ENCODE data around the gene HEXA. TPM values are rescaled to one million over a fixed set of nuclear protein-coding genes. Genes with fewer than 3 reads are reported as not detected.

The HEXA gene
- total RNA-seq, 6 experiments from 2014 or later = 55.9 to 107 (median 65.3) TPM

- WGBS (ENCODE audit: insufficient coverage, low coverage, low lambda C conversion rate, missing lambda C conversion rate) = 38% methylated on average over 1 of the region's 1 CpG
- H3K4me1 ChIP-seq = no peaks in the 10 kb centered on the region
- H3K27ac ChIP-seq = no peak overlapping the region
- peaks cover 0 to 3% (median 0%) of the 10 kb centered on the region in 4 donors for H3K36me3 ChIP-seq
- intact Hi-C loops (cut with DNase I) = no loop called here
- H3K4me3 ChIP-seq = no peak overlapping the region
- TF ChIP-seq CTCF (IDR thresholded peaks at IDR 0.05) (no peak), POLR2A (IDR thresholded peaks at IDR 0.05) (no peak)
- no peaks in the 10 kb centered on the region for H3K27me3 ChIP-seq
- no peaks in the 10 kb centered on the region for H3K9me3 ChIP-seq
- DNase-seq (no peak), ATAC-seq (no peak)
Observed at GRCh38 chr15:72361176-72361575, 14.6 kb downstream of the HEXA start.

GRCh38 chr15:72358650-72359171 is 17.1 kb downstream of the HEXA start:
- Histone ChIP-seq H3K9me3 (no peaks in the 10 kb centered on the region), H3K36me3 (peaks cover 0 to 27% (median 6%) of the 10 kb centered on the region in 4 donors), H3K4me3 (no peak overlapping the region), H3K4me1 (no peaks in the 10 kb centered on the region), H3K27ac (no peak overlapping the region), H3K27me3 (no peaks in the 10 kb centered on the region)
- intact Hi-C loops (cut with DNase I) = no loop called here
- ATAC-seq (peak; percentile 61 to 94 (median 86)), DNase-seq (peak in 2 of 3 donors; percentile 51 to 67)
- TF ChIP-seq POLR2A (IDR thresholded peaks at IDR 0.05) (no peak), CTCF (IDR thresholded peaks at IDR 0.05) (no peak)
- WGBS (ENCODE audit: insufficient coverage, low coverage, low lambda C conversion rate, missing lambda C conversion rate) = 53% methylated on average over 6 of the region's 7 CpGs

GRCh38 chr15:72358121-72358520 is 17.7 kb downstream of the HEXA start:
- WGBS (ENCODE audit: insufficient coverage, low coverage, low lambda C conversion rate, missing lambda C conversion rate) = 91% methylated on average over 3 of the region's 3 CpGs
- peaks cover 0 to 33% (median 6%) of the 10 kb centered on the region in 4 donors for H3K36me3 ChIP-seq
- H3K4me3 ChIP-seq = no peak overlapping the region
- no peaks in the 10 kb centered on the region for H3K4me1 ChIP-seq
- intact Hi-C loops (cut with DNase I) = no loop called here
- no peaks in the 10 kb centered on the region for H3K27me3 ChIP-seq
- DNase-seq (no peak), ATAC-seq (no peak)
- no peak overlapping the region for H3K27ac ChIP-seq
- no peaks in the 10 kb centered on the region for H3K9me3 ChIP-seq
- no peak for TF ChIP-seq POLR2A (IDR thresholded peaks at IDR 0.05)
- no peak for TF ChIP-seq CTCF (IDR thresholded peaks at IDR 0.05)

- H3K4me1 ChIP-seq = no peaks in the 10 kb centered on the region
- TF ChIP-seq POLR2A (IDR thresholded peaks at IDR 0.05) (no peak), CTCF (IDR thresholded peaks at IDR 0.05) (no peak)
- H3K36me3 ChIP-seq = peaks cover 0 to 67% (median 22%) of the 10 kb centered on the region in 4 donors
- no peak for DNase-seq
- H3K27me3 ChIP-seq = no peaks in the 10 kb centered on the region
- no peak for ATAC-seq
- no peaks in the 10 kb centered on the region for H3K9me3 ChIP-seq
- H3K27ac ChIP-seq = no peak overlapping the region
- intact Hi-C loops (cut with DNase I) = no loop called here
- WGBS (ENCODE audit: insufficient coverage, low coverage, low lambda C conversion rate, missing lambda C conversion rate) = 100% methylated on average over 1 of the region's 1 CpG
- H3K4me3 ChIP-seq = no peak overlapping the region
Observed at GRCh38 chr15:72354496-72354895, 21.3 kb downstream of the HEXA start.

- ATAC-seq = no peak
- H3K27me3 ChIP-seq = no peaks in the 10 kb centered on the region
- no peak overlapping the region for H3K4me3 ChIP-seq
- 88% methylated on average over 1 of the region's 2 CpGs for WGBS (ENCODE audit: insufficient coverage, low coverage, low lambda C conversion rate, missing lambda C conversion rate)
- H3K4me1 ChIP-seq = no peaks in the 10 kb centered on the region
- peaks cover 0 to 78% (median 27%) of the 10 kb centered on the region in 4 donors for H3K36me3 ChIP-seq
- H3K9me3 ChIP-seq = no peaks in the 10 kb centered on the region
- TF ChIP-seq POLR2A (IDR thresholded peaks at IDR 0.05) (no peak), CTCF (IDR thresholded peaks at IDR 0.05) (no peak)
- no peak overlapping the region for H3K27ac ChIP-seq
- DNase-seq = no peak
- intact Hi-C loops (cut with DNase I) = no loop called here
Observed at GRCh38 chr15:72353266-72353665, 22.5 kb downstream of the HEXA start.
